ENCODE measurements around the gene MAPK11.

MAPK11 gene

GRCh38 chr22:50293441-50294318 is 23.5 kb upstream of the MAPK11 start:
- no peak for DNase-seq (ENCODE audit: low read depth)

GRCh38 chr22:50292643-50293440 is 22.7 kb upstream of the MAPK11 start:
- no peak for DNase-seq (ENCODE audit: low read depth)

DNA sequence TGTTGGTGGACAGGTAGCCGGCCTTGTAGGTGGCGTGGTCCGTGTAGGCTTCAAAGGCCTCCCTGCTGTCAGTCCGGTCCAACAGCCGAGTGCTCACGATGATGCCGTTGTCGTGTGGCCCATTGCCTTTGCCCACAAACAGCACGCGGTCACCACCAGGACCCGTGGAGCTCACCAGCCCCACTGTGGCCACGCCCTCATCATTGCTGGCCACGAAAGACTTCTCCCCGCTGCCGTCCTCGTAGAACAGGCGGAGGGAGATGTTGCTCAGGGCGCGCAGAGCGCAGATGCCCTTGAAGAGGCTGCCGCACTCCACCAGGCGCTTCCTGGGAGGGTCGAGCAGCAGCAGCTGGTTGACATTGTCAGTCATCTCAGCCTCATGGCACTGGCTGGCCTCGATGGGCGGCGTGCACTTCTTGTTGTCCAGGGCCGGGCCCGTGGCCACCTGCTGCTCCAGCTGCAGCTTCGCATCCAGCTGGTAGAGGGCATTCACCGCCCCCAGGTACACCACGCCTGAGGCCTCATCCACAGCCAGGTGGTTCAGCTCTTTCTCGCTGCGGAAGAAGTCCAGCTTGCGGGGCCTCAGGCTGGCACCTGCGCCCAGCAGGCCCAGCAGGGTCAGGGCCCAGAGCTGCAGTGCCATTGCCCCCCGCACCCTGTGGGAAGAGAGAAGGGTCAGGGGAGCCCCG is 19.9 kb upstream of the MAPK11 start:
- DNase-seq (ENCODE audit: low read depth): no peak

DNA sequence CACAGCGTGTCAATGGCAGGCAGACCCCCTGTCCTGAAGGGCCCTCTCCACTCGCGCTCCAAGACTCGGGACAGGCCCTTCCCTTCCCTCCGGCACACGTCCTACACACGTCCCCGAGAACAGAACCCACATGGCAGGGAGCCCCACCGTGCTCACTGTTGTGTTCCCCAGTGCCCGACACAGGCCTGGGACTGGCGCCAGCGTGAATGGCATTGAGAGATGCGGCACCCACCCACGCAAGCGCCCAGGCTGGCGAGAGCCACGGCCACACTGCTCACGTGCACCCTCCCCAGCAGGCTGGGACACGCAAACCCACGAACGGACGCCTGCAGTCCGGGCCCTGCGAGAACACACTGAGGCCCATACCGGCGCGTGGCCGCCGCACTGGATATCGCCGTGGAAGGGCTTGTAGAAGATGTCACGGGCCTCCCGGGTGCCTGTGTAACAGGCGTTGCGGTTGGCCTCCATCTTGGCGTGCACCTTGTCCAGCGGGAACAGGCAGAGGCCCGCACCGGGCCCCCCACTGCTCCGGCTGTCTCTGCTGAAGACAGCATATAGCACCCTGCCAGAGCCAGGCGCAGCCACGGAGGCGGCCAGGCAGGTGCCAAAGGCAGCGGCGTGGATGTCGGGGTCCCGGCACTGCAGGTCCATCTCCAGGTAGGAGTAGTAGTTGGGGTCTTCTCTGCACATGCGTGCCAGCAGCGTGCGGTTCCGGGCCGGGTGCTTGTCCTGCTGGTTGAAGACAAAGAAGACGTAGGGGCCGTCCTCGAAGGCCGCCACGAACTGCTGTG is 19.2 kb upstream of the MAPK11 start:
- no peak for DNase-seq (ENCODE audit: low read depth)

DNA sequence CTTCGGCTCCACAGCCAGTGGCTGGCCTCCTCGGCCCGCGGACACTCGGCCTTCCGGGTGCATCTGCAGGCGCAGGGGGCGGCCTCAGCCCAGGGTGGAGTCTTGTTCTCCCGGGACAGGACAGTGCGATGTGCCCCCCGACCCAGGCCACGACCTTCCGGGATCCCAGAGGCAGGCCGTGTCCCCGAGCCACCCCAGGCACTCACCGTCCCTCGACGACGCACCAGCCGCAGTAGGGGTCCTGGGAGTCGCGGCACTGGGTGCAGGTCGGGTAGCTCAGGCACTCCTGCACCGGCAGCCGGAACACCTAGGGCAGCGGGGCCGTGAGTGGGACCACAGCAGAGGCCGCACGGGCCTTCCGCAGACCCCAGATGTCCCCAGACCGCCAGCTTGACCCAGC is 17.6 kb upstream of the MAPK11 start:
- DNase-seq (ENCODE audit: low read depth): no peak

DNA sequence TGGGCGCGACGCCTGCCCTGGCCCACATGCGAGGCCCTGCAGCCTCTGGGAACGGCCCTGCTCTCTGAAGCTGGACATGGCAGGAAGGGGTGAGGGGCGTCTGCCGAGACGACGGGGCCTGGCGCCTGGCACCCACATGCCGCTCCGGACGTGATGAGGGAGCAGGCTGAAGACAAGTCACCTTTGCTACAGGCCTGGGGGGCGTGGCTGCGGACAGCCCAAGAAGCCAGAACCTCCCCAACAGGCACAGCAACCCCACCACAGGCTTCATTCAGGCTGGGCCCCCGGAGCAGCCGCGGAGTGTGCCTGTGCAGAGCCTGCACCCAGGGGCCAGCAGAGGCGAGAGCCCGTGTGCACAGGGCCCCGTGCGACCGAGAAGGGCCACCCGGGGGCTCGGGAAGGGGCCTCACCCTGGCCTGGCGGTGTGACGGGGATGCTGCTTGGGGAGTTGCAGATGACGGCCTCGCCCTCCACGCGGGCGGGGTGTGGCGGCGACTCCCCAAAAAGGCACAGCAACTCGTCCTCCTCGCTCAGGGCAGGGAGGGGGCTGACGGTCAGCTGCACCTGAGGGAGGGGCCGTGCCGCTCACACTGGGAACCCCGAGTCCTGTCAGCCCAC is 16.6 kb upstream of the MAPK11 start:
- no peak for DNase-seq (ENCODE audit: low read depth)

DNA sequence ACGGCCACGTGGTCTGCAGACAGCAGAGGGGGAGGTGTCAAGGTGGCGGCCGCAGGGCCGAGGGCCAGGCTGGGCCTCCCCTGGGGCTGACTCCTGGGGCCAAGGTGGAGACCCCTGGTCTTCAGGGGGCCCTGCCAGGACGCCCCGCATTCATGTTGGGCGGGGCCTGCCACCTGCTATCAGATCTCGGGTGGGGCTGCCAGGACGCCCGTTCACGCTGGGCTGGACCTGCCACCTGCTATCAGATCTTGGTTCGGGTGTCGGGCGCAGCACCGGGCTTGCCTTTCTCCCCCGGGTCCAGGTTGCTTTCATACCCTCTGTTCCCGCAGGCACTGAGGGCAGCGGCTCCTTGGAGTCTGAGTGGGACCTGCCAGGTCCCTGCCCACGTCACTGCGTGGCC is 16.1 kb upstream of the MAPK11 start:
- no peak for DNase-seq (ENCODE audit: low read depth)

DNA sequence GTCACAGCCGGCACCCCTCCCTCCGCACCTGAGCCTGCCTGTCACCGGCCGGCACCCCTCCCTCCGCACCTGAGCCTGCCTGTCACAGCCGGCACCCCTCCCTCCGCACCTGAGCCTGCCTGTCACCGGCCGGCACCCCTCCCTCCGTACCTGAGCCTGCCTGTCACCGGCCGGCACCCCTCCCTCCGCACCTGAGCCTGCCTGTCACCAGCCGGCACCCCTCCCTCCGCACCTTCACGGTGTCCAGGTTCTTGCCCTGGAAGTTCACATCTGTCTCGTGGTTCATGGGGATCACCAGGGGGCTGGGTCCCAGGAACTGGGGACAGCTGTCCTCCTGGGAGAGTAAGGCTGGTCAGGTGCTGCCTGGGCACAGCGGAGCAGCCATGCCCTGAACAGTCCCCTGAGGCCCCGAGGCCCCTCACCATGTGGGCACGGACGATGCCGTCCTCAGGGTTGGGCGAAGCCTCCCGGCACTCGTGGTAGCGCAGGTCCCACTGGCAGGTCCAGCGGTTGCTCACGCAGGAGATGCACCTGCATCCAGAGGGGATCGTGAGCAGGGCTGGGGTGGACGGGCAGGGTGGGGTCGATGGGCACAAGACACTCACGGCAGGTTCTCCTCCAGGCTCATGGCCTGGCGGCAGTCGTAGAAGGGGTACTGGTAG is 15.5 kb upstream of the MAPK11 start:
- no peak for DNase-seq (ENCODE audit: low read depth)

GRCh38 chr22:50284479-50284878 is 14.3 kb upstream of the MAPK11 start:
- DNase-seq (ENCODE audit: low read depth): no peak

GRCh38 chr22:50283821-50284220 is 13.6 kb upstream of the MAPK11 start:
- no peak for DNase-seq (ENCODE audit: low read depth)

DNA sequence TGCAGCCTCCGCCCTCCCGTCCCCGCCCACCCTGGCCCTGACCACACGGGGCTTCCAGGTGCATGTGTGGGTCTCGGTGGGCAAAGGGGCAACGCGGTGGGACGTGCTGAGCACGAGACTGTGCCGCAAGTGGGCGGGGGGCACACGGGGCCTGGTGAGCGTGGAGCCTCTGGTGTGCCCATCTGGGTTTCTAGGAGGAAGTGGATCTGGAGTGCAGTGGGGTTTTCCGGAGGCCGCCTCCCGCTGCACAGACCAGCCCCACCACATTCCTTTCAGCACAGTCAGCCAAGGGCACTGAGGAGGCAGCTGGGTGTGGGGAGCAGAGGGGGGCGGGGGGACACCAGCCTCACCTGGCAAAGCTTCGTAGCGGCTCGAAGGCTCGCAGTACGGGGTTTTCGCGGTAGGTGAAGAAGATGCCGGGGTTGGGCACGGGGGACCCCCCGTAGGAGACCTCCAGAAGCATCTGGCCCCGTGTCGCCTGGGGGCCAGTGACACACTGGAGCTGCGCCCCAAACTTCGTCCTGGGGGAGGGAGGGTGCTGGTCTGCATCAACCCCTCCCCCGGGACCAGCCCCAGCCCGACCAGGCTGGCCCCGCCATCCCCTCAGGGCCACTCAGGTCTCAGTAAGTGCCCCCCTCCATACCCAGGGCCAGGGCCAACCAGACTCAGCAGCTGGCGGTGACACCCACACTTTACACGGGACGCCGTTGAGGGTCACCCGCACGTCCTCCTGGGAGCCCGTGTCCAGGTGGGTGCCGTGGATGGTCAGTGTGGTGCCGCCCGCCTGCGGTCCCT is 12.4 kb upstream of the MAPK11 start:
- no peak for DNase-seq (ENCODE audit: low read depth)

GRCh38 chr22:50281957-50282356 is 11.8 kb upstream of the MAPK11 start:
- no peak for DNase-seq (ENCODE audit: low read depth)

- no peak for DNase-seq (ENCODE audit: low read depth)
Observed at GRCh38 chr22:50281384-50281760, 11.2 kb upstream of the MAPK11 start.

DNA sequence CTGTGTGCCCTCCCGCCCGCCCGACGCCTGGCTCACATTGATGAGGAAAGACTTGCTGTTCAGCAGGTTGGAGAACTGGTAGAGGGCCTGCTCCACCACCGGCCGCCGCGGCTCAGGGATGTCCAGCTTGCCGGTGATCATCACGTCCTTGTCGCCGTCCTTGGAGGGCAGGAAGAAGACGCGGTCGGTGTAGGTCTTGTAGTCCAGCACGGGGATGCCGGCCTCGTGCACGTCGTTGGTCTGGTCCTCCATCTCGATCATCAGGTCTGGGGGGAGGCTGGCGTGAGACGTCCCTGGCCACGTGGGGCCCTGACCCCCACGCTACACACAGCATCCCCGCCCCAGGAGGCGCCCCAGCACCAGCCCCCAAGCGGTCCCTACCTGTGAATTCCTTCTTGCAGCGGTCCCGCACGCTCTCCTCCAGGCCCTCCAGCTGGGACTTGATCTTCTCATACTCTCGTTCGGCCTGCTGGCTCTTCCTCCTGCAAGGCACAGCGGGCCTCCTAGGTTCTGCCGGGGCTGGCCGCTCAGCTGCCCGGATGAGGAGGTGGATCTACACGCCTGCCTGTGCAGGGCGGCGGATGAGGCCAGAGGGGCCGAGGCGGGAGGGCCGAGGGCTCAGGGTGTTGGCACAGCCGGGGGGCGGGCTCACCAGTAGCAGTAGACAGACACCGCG is 10.7 kb upstream of the MAPK11 start:
- DNase-seq (ENCODE audit: low read depth): no peak

GRCh38 chr22:50280022-50280707 is 10.0 kb upstream of the MAPK11 start:
- no peak for DNase-seq (ENCODE audit: low read depth)

GRCh38 chr22:50278956-50279619 is 8.9 kb upstream of the MAPK11 start:
- DNase-seq (ENCODE audit: low read depth): no peak

GRCh38 chr22:50278461-50278860 is 8.3 kb upstream of the MAPK11 start:
- DNase-seq (ENCODE audit: low read depth): no peak

GRCh38 chr22:50277761-50278160 is 7.6 kb upstream of the MAPK11 start:
- DNase-seq (ENCODE audit: low read depth): no peak
